Ishikawa (cell line): ENCODE results near the gene SATB2.

Experiments
- EP300 ChIP-seq: IDR thresholded peaks from 2 replicates; pipeline ENCODE4 v1.6.1; 2012; ENCODE audit warnings: borderline replicate concordance
- MAX ChIP-seq: IDR thresholded peaks from 2 replicates; pipeline ENCODE4 v1.6.1; 2012
- RAD21 ChIP-seq: IDR thresholded peaks from 2 replicates; pipeline ENCODE4 v1.6.1; 2012; ENCODE audit warnings: low read depth

DNA sequence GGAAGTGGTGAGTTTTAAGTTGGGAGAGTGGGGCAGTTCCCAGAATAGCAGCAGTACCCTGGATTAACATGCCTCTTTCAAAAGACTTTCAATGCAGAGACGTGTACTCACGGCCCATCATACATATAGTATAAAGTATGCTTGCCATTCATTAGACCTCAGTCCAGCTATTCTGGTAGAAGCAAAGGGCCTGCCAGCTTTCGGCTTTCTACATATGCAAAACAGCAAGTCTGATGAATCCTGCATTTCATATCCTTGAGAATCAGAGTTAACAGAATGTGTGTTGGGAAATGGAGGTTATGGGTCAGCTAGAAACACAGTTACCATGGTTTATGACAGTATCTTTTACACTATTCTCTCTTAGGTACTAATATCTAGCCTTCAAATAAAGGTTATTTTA lies 27.5 kb downstream of the SATB2 start:
- TF ChIP-seq EP300 (no peak), MAX (no peak), RAD21 (no peak)
